Chondrocyte (in vitro differentiated cells): Measurements from ENCODE around the gene SPTBN2. TPM values are rescaled to one million over a fixed set of nuclear protein-coding genes. Genes with fewer than 3 reads are reported as not detected.

Experiments
- DNase-seq: peaks from one replicate; pipeline ENCODE4 v3.0.0; 2021; ENCODE audit warnings: mixed read lengths, low spot score
- H3K27ac Mint-ChIP-seq: one replicate; pipeline ENCODE4 v1.8.0; 2021; ENCODE audit warnings: mild to moderate bottlenecking, moderate library complexity, mixed read lengths; ENCODE audit not compliant: unreplicated experiment
- H3K27me3 Mint-ChIP-seq: 2 replicates; pipeline ENCODE4 v1.8.0; 2021; ENCODE audit warnings: low read depth, mixed read lengths
- H3K36me3 Mint-ChIP-seq: 2 replicates; pipeline ENCODE4 v1.8.0; 2021; ENCODE audit warnings: low read depth, mixed read lengths
- H3K4me1 Mint-ChIP-seq: 2 replicates; pipeline ENCODE4 v1.8.0; 2021; ENCODE audit warnings: low read depth, mild to moderate bottlenecking, mixed read lengths
- H3K4me3 Mint-ChIP-seq: one replicate; pipeline ENCODE4 v1.8.0; 2021; ENCODE audit warnings: mild to moderate bottlenecking, moderate library complexity, mixed read lengths; ENCODE audit not compliant: unreplicated experiment
- H3K9me3 Mint-ChIP-seq: 2 replicates; pipeline ENCODE4 v1.8.0; 2021; ENCODE audit warnings: low read depth, mixed read lengths
- CTCF ChIP-seq: fragments of 200-600 bp; sonication (generic); IDR thresholded peaks from 2 replicates; pipeline ENCODE4 v1.5.0; 2021; ENCODE audit warnings: antibody characterized with exemption, mild to moderate bottlenecking, moderate library complexity
- total RNA-seq: library from RNA; stranded (reverse); gene quantifications from 3 replicates; pipeline ENCODE4 v1.2.1, GENCODE V29; 2021

Gene SPTBN2
- total RNA-seq, 1 donor from 2014 or later, result 15.7 TPM

DNA sequence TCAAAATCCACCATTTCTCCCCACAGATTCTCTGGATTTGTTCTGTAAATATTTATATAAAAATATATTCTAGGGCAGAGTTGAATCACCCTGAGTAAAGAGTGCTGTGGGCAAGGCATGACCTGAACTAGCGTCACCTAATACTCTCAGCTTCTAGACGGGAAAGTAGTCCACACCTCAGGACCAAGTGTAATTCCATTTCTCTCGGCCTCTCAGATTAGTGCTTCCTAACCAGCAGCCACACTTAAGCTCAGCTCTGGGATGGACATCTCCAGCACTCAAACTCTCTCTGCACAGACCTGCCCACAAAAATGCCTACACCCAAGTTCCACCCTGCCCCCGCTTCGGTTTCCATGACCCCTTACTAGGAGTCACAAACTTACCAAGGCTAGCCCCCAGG lies 5.3 kb downstream of the SPTBN2 start:
- H3K27ac Mint-ChIP-seq, result no peak overlapping the region
- DNase-seq, result no peak
- no peak for TF ChIP-seq CTCF
- H3K4me1 Mint-ChIP-seq, result peaks cover 35% of the 10 kb centered on the region
- H3K36me3 Mint-ChIP-seq, result no peaks in the 10 kb centered on the region
- no peak overlapping the region for H3K4me3 Mint-ChIP-seq
- no peaks in the 10 kb centered on the region for H3K9me3 Mint-ChIP-seq
- H3K27me3 Mint-ChIP-seq, result peaks cover 2% of the 10 kb centered on the region

- H3K27me3 Mint-ChIP-seq, result no peaks in the 10 kb centered on the region
- H3K36me3 Mint-ChIP-seq, result no peaks in the 10 kb centered on the region
- TF ChIP-seq CTCF, result no peak
- no peak for DNase-seq
- H3K4me3 Mint-ChIP-seq, result no peak overlapping the region
- H3K9me3 Mint-ChIP-seq, result no peaks in the 10 kb centered on the region
- H3K4me1 Mint-ChIP-seq, result peaks cover 32% of the 10 kb centered on the region
- no peak overlapping the region for H3K27ac Mint-ChIP-seq
Observed at GRCh38 chr11:66722745-66723651, 6.0 kb downstream of the SPTBN2 start.

- no peaks in the 10 kb centered on the region for H3K36me3 Mint-ChIP-seq
- H3K27me3 Mint-ChIP-seq, result no peaks in the 10 kb centered on the region
- H3K27ac Mint-ChIP-seq, result no peak overlapping the region
- peaks cover 28% of the 10 kb centered on the region for H3K4me1 Mint-ChIP-seq
- TF ChIP-seq CTCF, result no peak
- no peaks in the 10 kb centered on the region for H3K9me3 Mint-ChIP-seq
- no peak overlapping the region for H3K4me3 Mint-ChIP-seq
- DNase-seq, result no peak
Observed at GRCh38 chr11:66721939-66722338, 7.1 kb downstream of the SPTBN2 start.

GRCh38 chr11:66720899-66721470 lies 8.0 kb downstream of the SPTBN2 start:
- TF ChIP-seq CTCF, result no peak
- Mint-ChIP-seq H3K9me3 (no peaks in the 10 kb centered on the region), H3K27ac (no peak overlapping the region), H3K36me3 (no peaks in the 10 kb centered on the region), H3K4me3 (no peak overlapping the region), H3K4me1 (peaks cover 19% of the 10 kb centered on the region), H3K27me3 (no peaks in the 10 kb centered on the region)
- DNase-seq, result no peak

GRCh38 chr11:66720223-66720898 lies 8.7 kb downstream of the SPTBN2 start:
- no peaks in the 10 kb centered on the region for H3K27me3 Mint-ChIP-seq
- no peaks in the 10 kb centered on the region for H3K9me3 Mint-ChIP-seq
- no peak for DNase-seq
- peak overlapping the region; percentile 80 for H3K27ac Mint-ChIP-seq
- H3K4me1 Mint-ChIP-seq, result peaks cover 12% of the 10 kb centered on the region
- no peak for TF ChIP-seq CTCF
- H3K4me3 Mint-ChIP-seq, result no peak overlapping the region
- H3K36me3 Mint-ChIP-seq, result no peaks in the 10 kb centered on the region
